WTC11 (cell line): ENCODE data around the gene LANCL2.

Source experiments
- NR2C2 ChIP-seq: sonication (generic); formaldehyde crosslinking; IDR thresholded peaks from 2 replicates; pipeline ENCODE4 v1.8.0; 2022; ENCODE audit warnings: mild to moderate bottlenecking, missing genetic modification reagents
- NR3C1 ChIP-seq: sonication (generic); formaldehyde crosslinking; conservative IDR thresholded peaks from 2 replicates; pipeline ENCODE4 v1.8.1; 2023; ENCODE audit warnings: low read depth, mild to moderate bottlenecking, missing genetic modification reagents
- SP1 ChIP-seq: sonication (generic); formaldehyde crosslinking; conservative IDR thresholded peaks from 2 replicates; pipeline ENCODE4 v1.8.1; 2022; ENCODE audit warnings: missing genetic modification reagents
- TF ChIP-seq, protein P1 (sequence below): fragments of 250-450 bp; sonication (Bioruptor Pico); IDR thresholded peaks from 2 replicates; pipeline ENCODE4 v2.1.2; 2022; ENCODE audit warnings: mild to moderate bottlenecking, moderate library complexity
- TF ChIP-seq, protein P2 (sequence below): sonication (generic); formaldehyde crosslinking; IDR thresholded peaks from 2 replicates; pipeline ENCODE4 v1.8.0; 2022; ENCODE audit warnings: mild to moderate bottlenecking, missing genetic modification reagents
- TF ChIP-seq, protein P3 (sequence below): fragments of 200-600 bp; IDR thresholded peaks from 2 replicates; pipeline ENCODE4 v1.8.0; 2022; ENCODE audit warnings: antibody characterized with exemption
- TF ChIP-seq, protein P4 (sequence below): sonication (generic); formaldehyde crosslinking; IDR thresholded peaks from 2 replicates; pipeline ENCODE4 v1.8.1; 2023; ENCODE audit warnings: mild to moderate bottlenecking, missing genetic modification reagents, moderate library complexity

DNA sequence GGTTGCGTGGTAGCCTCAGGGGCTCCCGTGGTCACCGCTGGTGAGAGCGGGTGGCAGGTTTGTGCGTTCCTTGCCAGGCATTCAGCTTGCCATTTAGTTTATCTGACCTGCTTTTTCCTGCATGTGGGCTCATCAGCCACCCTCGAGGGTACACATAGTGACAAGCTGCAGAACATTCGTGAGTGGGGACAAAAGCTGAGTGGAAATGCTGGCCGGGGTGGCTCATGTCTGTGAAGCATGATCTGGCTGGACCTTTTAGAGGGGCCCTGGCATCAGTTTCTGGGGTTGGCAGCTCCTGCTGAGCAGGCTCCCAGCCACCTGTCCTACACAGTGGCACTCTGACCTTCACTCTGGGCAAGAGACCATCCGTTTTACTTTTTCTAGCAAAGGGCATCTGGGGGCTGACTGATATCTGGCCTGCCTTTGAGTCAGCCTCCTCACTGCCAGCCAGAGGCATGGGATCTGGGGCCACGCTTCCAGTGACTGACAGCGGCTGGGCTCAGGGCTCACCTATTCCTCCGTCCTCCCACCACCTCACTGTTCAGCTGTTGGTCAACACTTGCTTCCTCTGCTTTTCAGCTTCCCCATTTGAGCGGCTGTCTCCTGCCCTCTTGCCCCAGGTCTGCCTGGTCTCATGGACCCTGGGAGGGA is 75.0 kb downstream of the LANCL2 start:
- TF ChIP-seq NR2C2, result no peak
- TF ChIP-seq, protein P1, sequence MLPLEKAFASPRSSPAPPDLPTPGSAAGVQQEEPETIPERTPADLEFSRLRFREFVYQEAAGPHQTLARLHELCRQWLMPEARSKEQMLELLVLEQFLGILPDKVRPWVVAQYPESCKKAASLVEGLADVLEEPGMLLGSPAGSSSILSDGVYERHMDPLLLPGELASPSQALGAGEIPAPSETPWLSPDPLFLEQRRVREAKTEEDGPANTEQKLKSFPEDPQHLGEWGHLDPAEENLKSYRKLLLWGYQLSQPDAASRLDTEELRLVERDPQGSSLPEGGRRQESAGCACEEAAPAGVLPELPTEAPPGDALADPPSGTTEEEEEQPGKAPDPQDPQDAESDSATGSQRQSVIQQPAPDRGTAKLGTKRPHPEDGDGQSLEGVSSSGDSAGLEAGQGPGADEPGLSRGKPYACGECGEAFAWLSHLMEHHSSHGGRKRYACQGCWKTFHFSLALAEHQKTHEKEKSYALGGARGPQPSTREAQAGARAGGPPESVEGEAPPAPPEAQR, result no peak
- TF ChIP-seq, protein P2, sequence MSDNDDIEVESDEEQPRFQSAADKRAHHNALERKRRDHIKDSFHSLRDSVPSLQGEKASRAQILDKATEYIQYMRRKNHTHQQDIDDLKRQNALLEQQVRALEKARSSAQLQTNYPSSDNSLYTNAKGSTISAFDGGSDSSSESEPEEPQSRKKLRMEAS, result no peak
- TF ChIP-seq, protein P3, sequence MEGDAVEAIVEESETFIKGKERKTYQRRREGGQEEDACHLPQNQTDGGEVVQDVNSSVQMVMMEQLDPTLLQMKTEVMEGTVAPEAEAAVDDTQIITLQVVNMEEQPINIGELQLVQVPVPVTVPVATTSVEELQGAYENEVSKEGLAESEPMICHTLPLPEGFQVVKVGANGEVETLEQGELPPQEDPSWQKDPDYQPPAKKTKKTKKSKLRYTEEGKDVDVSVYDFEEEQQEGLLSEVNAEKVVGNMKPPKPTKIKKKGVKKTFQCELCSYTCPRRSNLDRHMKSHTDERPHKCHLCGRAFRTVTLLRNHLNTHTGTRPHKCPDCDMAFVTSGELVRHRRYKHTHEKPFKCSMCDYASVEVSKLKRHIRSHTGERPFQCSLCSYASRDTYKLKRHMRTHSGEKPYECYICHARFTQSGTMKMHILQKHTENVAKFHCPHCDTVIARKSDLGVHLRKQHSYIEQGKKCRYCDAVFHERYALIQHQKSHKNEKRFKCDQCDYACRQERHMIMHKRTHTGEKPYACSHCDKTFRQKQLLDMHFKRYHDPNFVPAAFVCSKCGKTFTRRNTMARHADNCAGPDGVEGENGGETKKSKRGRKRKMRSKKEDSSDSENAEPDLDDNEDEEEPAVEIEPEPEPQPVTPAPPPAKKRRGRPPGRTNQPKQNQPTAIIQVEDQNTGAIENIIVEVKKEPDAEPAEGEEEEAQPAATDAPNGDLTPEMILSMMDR, result no peak
- no peak for TF ChIP-seq SP1
- TF ChIP-seq, protein P4, sequence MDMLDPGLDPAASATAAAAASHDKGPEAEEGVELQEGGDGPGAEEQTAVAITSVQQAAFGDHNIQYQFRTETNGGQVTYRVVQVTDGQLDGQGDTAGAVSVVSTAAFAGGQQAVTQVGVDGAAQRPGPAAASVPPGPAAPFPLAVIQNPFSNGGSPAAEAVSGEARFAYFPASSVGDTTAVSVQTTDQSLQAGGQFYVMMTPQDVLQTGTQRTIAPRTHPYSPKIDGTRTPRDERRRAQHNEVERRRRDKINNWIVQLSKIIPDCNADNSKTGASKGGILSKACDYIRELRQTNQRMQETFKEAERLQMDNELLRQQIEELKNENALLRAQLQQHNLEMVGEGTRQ, result no peak
- TF ChIP-seq NR3C1 (CRISPR knock-in tag), result no peak
